ENCODE data around the gene FOXP1. TPM values are rescaled to one million over a fixed set of nuclear protein-coding genes. Genes with fewer than 3 reads are reported as not detected.

FOXP1 gene
- total RNA-seq, 4 donors from 2014 or later, result 103 to 173 (median 140) TPM

DNA sequence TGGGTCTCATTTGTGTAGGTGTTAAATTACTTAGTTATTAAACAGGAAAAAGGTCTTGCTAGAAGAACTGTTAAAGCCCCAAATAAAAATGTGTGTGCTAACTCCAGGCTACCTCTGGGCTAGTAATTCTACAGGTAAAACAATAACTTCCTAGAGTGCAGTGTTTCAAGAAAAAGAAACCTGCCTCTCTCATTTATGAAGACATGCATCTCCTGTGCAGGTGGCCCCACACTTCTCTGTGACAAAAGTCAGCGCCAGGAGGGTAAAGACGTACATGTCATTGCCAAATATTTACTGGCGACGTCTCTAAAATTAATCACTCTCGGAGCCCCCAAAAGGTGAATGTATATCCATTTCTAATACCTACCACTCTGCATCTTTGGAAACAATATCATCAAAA lies 131.7 kb downstream of the FOXP1 start:
- H3K27ac ChIP-seq, result peak overlapping the region in 1 of 4 donors; percentile 43
- H3K27me3 ChIP-seq, result no peaks in the 10 kb centered on the region
- H3K4me3 ChIP-seq, result no peak overlapping the region
- no peak for TF ChIP-seq POLR2A (IDR thresholded peaks at IDR 0.05)
- TF ChIP-seq, protein P1, sequence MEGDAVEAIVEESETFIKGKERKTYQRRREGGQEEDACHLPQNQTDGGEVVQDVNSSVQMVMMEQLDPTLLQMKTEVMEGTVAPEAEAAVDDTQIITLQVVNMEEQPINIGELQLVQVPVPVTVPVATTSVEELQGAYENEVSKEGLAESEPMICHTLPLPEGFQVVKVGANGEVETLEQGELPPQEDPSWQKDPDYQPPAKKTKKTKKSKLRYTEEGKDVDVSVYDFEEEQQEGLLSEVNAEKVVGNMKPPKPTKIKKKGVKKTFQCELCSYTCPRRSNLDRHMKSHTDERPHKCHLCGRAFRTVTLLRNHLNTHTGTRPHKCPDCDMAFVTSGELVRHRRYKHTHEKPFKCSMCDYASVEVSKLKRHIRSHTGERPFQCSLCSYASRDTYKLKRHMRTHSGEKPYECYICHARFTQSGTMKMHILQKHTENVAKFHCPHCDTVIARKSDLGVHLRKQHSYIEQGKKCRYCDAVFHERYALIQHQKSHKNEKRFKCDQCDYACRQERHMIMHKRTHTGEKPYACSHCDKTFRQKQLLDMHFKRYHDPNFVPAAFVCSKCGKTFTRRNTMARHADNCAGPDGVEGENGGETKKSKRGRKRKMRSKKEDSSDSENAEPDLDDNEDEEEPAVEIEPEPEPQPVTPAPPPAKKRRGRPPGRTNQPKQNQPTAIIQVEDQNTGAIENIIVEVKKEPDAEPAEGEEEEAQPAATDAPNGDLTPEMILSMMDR (IDR thresholded peaks at IDR 0.05), result no peak
- no peak for DNase-seq
- H3K9me3 ChIP-seq, result no peaks in the 10 kb centered on the region
- H3K4me1 ChIP-seq, result peaks cover 0 to 29% (median 11%) of the 10 kb centered on the region in 4 donors
- H3K36me3 ChIP-seq, result no peaks in the 10 kb centered on the region

GRCh38 chr3:71451060-71451459 lies 132.5 kb downstream of the FOXP1 start:
- H3K36me3 ChIP-seq, result no peaks in the 10 kb centered on the region
- no peak overlapping the region for H3K4me3 ChIP-seq
- H3K27me3 ChIP-seq, result no peaks in the 10 kb centered on the region
- peaks cover 0 to 29% (median 9%) of the 10 kb centered on the region in 4 donors for H3K4me1 ChIP-seq
- TF ChIP-seq, protein P1 (IDR thresholded peaks at IDR 0.05), result no peak
- DNase-seq, result no peak
- H3K9me3 ChIP-seq, result no peaks in the 10 kb centered on the region
- H3K27ac ChIP-seq, result peak overlapping the region in 2 of 4 donors; percentile 6 to 43

DNA sequence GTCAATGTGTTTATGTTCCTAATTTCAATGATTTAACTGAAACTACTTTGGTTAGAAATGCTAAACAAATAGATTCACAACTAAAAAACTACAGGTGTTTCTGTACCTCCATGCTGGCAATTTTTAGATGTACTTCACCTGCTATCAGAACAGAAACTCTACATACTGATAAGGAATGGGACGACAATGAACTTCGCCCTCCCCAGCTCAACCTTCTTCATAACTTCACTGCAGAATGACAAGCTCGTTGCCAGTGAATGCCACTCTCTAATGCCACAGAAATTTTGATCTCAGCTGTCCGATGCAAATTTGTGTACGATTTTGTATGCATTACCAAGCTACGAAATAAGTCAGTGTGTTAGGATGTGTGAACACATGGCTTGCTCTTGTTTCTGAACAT lies 133.4 kb downstream of the FOXP1 start:
- Histone ChIP-seq H3K4me1 (peaks cover 0 to 33% (median 9%) of the 10 kb centered on the region in 4 donors), H3K9me3 (no peaks in the 10 kb centered on the region), H3K36me3 (no peaks in the 10 kb centered on the region), H3K27me3 (no peaks in the 10 kb centered on the region), H3K4me3 (no peak overlapping the region), H3K27ac (peak overlapping the region in 1 of 4 donors; percentile 8)
- no peak for TF ChIP-seq POLR2A (IDR thresholded peaks at IDR 0.05)
- TF ChIP-seq, protein P1 (IDR thresholded peaks at IDR 0.05), result no peak
- peak in 1 of 3 donors; percentile 72 for DNase-seq

DNA sequence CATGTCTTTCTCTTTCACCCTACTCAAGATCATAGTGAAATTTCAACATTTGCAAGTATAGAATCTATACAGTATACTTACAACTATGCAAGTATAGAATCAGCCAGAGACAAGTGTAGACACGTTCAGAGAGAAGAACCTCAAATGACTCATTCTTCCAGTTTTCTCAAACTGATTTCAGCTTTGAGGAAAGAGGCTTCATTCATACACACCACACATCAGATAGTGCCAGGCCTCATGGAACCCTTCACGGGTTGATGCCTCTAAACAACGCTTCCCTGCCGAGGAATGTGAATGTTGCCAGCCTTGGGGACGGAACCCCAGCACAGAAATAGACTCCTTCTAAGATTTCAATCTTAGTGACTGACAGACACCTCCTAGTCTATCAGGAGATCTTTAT lies 135.7 kb downstream of the FOXP1 start:
- DNase-seq, result no peak
- Histone ChIP-seq H3K27ac (peak overlapping the region in 1 of 4 donors; percentile 16), H3K27me3 (no peaks in the 10 kb centered on the region), H3K4me1 (peaks cover 0 to 47% (median 24%) of the 10 kb centered on the region in 4 donors), H3K4me3 (no peak overlapping the region), H3K36me3 (no peaks in the 10 kb centered on the region), H3K9me3 (no peaks in the 10 kb centered on the region)
- TF ChIP-seq, protein P1 (IDR thresholded peaks at IDR 0.05), result no peak
- TF ChIP-seq POLR2A (IDR thresholded peaks at IDR 0.05), result no peak

- TF ChIP-seq, protein P1 (IDR thresholded peaks at IDR 0.05), result no peak
- no peak for TF ChIP-seq POLR2A (IDR thresholded peaks at IDR 0.05)
- Histone ChIP-seq H3K36me3 (no peaks in the 10 kb centered on the region), H3K4me3 (no peak overlapping the region), H3K27ac (peak overlapping the region in 2 of 4 donors; percentile 36 to 87), H3K27me3 (no peaks in the 10 kb centered on the region), H3K4me1 (peaks cover 0 to 52% (median 27%) of the 10 kb centered on the region in 4 donors), H3K9me3 (no peaks in the 10 kb centered on the region)
- DNase-seq, result no peak
These were observed 136.3 kb downstream of the FOXP1 start for GRCh38 chr3:71447197-71447596.

DNA sequence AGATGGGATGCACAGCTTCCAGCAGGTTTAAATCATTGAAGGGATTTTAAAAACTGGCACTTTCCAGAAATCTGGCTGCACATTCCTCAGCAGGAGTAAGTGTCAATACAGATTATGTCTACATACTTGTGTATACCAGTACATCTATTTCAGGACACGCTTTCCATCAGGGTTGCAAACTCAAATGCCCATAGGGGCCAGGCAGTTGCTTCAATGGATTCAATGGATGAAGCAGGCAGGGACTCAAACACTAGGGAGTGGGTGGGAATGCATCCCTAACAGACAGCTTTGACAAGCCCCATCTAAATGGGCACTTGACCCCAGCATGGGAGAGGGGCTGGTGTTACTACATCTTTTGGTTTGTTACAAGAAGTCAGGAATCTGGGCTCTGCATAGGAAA lies 136.8 kb downstream of the FOXP1 start:
- H3K4me3 ChIP-seq, result no peak overlapping the region
- H3K27ac ChIP-seq, result peak overlapping the region in 2 of 4 donors; percentile 36 to 87
- H3K27me3 ChIP-seq, result no peaks in the 10 kb centered on the region
- peaks cover 0 to 57% (median 27%) of the 10 kb centered on the region in 4 donors for H3K4me1 ChIP-seq
- no peaks in the 10 kb centered on the region for H3K36me3 ChIP-seq
- no peaks in the 10 kb centered on the region for H3K9me3 ChIP-seq
- TF ChIP-seq POLR2A (IDR thresholded peaks at IDR 0.05), result no peak
- TF ChIP-seq, protein P1 (IDR thresholded peaks at IDR 0.05), result no peak
- DNase-seq, result no peak
